Sigmoid colon (tissue), 4 donors: ENCODE measurements around the gene KIDINS220.

Experiments used
- CTCF ChIP-seq, 4 experiments: fragments of 450-650 bp in 3 of 4; fragments of 200-600 bp in 1 of 4; IDR thresholded peaks; one replicate each; pipeline ENCODE4 v1.5.1; 2016 to 2019; ENCODE audit warnings: antibody characterized with exemption in 4 of 4, mild to moderate bottlenecking in 3 of 4, moderate library complexity in 2 of 4
- EP300 ChIP-seq, 4 donors: sonication (generic); formaldehyde crosslinking; IDR thresholded peaks; one replicate each; pipeline ENCODE4 v1.6.1; 2017; ENCODE audit warnings: antibody characterized with exemption in 4 of 4
- POLR2A ChIP-seq, 2 donors: fragments of 450-650 bp; IDR thresholded peaks; one replicate each; pipeline ENCODE4 v1.6.1; 2016; ENCODE audit warnings: antibody characterized with exemption in 2 of 2, mild to moderate bottlenecking in 2 of 2, moderate library complexity in 2 of 2
- POLR2AphosphoS5 ChIP-seq, 4 donors: sonication (generic); formaldehyde crosslinking; IDR thresholded peaks; one replicate each; pipeline ENCODE4 v1.6.1; 2017; ENCODE audit warnings: antibody characterized with exemption in 4 of 4

GRCh38 chr2:8684878-8685696 lies 152.3 kb downstream of the KIDINS220 start:
- TF ChIP-seq CTCF (IDR thresholded peaks at IDR 0.05) (no peak), POLR2A (IDR thresholded peaks at IDR 0.05) (peak in 1 of 2 donors; percentile 21), EP300 (IDR thresholded peaks at IDR 0.05) (no peak), POLR2AphosphoS5 (IDR thresholded peaks at IDR 0.05) (peak in 3 of 4 donors; percentile 33 to 55 (median 34))
